Hematopoietic multipotent progenitor cell treated with erythropoietin and hydrocortisone succinate and interleukin-3 and kit ligand, for 4 days (in vitro differentiated cells): ENCODE results near the gene DLGAP1.

ENCODE experiments used
- DNase-seq: peaks from one replicate; pipeline ENCODE4 v3.0.0-alpha.2; 2015

DLGAP1 gene

DNA sequence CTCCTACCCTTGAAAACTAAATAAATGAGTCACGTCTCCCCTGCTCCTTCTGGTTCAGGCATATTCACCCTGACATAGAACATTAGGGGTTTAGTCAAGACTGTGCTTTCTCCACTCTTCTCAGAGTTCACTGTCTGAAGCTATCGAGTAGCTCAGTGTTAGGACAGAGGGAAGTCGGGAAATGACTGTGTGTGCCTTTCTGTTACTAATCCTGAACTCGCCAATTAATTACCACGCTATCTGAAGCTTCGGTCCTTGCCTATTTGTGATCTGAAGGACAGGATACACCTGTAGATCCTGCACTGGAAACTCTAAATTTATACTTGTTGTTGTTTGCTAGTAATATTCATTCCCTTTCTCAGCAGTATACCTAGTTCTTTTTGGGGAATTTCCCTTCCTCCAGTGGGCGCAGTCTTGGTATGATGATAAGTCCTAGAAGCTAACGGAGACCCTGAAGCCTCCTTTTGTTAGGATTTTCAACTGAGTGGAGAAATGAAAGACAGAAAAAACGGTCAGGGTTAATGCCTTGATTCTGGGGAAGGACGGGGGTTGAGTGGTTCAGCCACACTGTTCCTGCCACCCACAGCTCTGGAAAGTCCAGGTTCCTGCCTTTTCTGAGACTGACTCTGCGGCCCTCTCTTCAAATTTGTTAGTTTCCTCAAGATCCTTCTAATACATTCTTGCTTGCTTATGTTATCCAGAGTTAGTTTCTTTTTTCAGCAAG lies 218.0 kb downstream of the DLGAP1 start:
- no peak for DNase-seq

DNA sequence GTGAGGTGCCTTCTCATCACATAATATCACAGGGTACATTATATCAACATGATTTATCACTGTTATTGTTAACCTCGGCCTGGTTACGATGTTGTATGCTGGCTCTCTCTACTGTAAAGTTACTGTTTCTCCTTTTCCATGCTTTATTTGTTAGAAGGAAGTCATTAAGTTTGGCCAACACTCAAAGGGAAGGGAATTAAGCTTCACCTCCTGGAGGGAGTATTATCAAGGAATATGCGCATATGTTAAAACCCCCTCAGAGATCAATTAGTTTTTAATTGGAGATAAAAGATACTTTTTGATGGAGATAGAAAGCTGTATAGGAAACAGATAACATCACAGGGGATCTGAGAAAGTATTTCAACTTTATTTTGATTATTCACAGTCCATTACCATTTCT lies 221.6 kb downstream of the DLGAP1 start:
- no peak for DNase-seq

- no peak for DNase-seq
Measured at GRCh38 chr18:4232656-4233055, 222.5 kb downstream of the DLGAP1 start.

- no peak for DNase-seq
Measured at GRCh38 chr18:4231260-4231659, 223.8 kb downstream of the DLGAP1 start.

GRCh38 chr18:4230450-4231168 lies 224.5 kb downstream of the DLGAP1 start:
- DNase-seq: no peak

- no peak for DNase-seq
Measured at GRCh38 chr18:4224031-4224704, 230.9 kb downstream of the DLGAP1 start.

- DNase-seq: no peak
Measured at GRCh38 chr18:4211111-4211837, 243.8 kb downstream of the DLGAP1 start.

- DNase-seq: no peak
Measured at GRCh38 chr18:4208366-4208765, 246.7 kb downstream of the DLGAP1 start.

DNA sequence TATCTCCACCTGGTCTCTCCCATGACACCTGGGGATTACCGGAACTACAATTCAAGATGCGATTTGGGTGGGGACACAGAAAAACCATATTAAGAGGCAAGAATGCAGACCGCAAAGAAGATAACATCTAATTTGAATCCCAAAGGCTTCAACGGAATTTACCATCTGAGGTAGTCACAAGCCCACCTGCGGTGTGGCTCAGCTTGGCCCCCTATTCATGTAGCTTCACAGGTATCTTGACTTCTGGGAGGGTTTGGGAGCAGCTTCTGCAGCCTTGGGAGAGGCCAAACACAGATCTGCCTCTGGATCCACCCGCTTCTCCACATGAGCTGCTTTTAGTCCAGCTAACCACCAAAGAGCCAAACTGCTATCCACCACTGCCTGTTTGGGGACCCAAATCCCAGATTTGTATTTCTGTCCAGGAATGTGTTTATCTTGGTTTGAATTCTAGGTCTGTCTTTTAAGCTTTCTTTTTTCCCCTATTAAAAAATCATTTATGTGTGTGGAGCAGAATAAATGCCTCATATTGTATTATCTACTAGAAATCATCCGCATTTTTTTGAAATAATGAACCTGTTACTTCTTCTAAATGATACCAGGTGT lies 247.6 kb downstream of the DLGAP1 start:
- no peak for DNase-seq

DNA sequence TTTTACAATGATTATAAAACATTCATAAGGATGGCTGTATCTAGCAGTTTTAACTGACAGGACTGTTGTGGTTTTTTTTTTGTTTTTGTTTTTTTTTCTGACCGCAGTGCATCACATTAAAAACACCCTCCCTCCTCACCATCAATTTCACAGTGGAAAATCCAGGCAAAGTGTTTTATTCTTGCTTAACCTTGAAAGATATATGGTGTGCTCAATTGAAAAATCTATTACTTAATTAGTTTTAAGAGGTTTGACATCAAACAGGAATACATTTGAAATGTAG lies 250.7 kb downstream of the DLGAP1 start:
- DNase-seq: no peak

DNA sequence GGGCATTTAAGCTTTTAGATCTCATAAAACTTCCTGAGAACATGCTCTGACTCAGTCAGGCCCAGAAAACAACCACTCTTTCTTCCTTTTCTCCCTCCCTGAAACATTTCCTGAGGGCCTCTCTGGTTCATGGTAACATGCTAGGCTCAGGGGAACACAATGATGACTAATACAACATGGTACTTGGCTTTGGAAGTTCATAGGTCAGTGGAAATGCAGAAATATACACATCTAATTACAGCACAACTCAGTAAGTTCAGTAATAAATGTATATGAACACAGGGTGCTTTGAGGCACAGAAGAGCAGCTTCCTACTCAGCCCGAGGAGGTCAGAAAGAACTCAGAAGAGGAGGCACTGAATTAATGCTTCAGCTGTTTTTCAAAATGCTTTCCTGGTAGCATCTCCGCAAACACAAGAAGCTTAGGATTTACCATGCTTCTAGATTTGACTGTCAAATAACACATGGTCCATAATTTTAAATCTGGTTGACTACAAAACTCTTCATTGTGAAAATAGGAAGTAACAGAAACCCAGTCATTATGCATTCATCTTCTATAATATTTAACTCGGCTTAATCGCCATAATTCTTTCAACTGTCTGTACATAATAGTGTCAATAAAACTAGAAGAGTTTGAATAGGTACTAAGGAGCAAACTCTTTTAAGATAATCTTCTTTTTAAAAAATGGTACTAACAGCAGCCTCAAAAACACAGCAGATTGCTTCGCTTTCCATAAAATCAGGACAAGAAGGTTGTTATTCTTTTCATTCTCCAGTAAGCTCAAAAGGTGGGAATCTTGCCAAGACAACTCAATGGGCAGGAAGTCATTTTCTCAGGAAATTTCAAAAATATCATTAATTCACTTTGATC lies 251.3 kb downstream of the DLGAP1 start:
- DNase-seq: no peak

- no peak for DNase-seq
Measured at GRCh38 chr18:4200399-4200798, 254.7 kb downstream of the DLGAP1 start.

DNA sequence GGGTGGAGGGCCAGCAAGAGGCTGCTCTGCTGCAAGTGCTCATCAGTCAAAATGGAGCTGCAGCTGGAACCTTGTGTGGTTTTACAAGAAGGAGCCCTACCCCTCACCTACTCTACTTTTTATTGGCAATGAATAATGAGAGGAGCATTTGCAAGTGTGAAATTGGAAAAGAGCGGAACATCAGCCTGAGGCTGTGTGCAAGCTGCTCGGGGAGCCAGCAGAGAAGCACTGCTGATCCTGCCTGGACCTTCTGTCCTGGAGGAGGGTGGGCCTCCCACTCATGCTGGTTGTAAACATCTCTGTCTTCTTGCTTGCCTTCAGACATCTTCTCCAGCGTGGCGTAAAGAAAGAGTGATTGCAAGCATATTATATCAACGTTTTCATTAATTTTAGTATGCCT lies 256.2 kb downstream of the DLGAP1 start:
- no peak for DNase-seq

DNA sequence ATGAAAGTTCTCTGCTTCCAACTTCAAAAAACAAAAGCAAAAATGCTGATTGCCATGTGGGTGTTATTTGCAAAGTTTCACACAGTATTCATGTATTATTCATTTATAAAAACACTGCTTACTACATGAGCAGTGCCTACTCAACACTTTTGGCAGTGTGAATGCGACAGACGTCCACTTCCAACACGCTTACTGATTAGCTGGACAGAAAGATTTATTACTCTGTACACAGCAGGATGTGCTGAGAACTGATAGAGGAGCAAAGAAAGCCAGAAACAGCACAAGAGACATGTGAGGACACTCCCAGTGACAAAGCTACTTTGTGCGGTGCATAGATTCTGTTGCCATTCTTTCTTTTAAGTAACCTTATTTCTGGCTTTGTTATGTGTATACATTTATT lies 258.8 kb downstream of the DLGAP1 start:
- DNase-seq: peak; percentile 4

DNA sequence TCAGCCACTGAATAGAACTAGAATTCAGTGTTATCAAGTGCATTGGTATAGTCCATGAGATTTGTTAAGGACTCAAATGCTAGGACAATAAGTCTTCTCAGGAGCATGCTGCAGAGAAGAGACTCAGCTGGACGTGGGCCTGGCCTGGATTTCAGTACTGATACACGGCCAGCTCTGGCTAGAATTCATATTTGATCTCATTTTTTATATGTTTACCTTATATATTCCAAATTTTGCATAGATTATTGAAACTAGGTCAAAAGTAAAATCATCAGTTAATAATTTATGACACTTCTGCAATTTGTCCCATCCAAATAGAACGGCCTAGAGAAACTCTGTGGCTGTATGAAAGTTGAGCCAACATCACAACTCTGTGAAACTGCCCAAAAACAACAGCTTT lies 262.0 kb downstream of the DLGAP1 start:
- DNase-seq: no peak

GRCh38 chr18:4181882-4182568 lies 273.1 kb downstream of the DLGAP1 start:
- no peak for DNase-seq

DNA sequence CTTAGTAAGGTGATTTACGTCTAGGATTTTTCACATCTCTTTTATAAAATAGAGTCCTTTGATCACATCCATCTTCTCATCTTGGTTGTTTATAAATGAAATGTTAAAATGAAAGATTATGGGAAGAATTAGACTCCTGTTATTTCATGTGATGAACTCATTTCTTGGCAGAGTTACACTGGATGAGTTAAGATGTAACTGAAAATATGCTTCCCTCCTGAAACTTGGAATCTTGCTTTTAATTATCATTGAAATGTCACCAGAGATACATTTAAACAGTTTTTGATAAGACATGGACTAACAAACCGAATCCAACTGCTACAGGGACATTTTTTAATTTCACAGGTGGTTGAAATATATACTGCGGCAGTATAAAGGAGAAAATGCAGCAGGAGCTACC lies 274.0 kb downstream of the DLGAP1 start:
- DNase-seq: no peak

DNA sequence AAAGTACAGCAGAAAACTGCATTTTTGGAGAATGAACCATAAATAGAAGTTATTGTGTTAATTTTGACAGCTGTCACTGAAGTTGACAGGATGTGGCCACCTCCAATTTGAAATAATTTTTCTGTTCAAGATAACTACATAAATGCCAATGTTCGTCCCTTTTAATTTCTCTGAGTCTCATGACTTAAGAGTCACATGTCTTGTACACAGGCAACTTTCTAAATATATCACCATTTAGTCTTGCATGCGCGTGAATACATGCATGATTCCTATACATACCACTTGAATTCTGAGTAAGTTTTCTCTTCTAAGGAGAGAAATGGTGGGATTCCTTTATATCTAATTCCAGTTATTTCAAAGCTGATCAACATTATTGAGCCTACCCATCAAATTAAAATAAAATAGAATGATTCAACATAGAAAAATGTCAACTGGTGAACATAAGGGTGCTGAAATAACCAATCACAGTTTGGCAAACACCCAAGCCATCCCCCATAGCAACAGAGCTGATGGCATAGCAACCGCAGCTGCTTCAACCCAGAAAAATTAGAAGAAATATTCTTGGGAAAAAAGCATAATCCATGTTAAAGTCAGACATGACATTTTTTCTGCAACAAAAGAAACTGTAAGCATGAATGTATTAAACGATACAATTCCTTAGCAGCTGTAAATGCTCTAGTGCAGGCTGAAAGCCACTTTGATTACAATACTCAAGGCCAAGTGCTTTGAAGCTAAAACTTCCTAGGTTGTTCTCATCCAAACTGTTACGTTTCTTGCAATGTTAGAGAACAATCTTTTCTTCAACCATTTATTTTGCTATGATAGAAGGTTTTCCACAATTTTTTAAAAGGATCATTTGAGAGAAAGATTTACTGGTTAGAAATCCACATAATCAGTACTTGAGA lies 282.7 kb downstream of the DLGAP1 start:
- DNase-seq: no peak

GRCh38 chr18:4157352-4157751 lies 297.8 kb downstream of the DLGAP1 start:
- DNase-seq: no peak

DNA sequence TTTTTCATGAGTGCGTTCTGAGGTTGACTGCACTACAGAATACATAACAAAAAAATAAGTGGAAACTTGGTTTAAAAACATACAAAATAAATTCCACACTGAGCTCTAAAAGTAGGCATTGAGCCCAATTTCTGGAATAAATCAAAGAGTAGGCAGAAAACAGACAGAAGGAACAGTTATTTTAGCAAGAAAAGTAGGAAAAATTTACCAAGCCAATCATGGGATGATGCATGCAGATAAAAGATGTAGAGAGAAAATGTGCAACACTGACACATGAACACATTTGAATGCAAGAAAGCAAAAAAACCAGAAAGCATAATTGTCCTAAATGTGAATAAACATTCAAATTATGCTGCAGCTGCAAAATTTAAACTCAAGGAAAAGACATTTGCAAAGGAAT lies 308.3 kb downstream of the DLGAP1 start:
- DNase-seq: no peak

DNA sequence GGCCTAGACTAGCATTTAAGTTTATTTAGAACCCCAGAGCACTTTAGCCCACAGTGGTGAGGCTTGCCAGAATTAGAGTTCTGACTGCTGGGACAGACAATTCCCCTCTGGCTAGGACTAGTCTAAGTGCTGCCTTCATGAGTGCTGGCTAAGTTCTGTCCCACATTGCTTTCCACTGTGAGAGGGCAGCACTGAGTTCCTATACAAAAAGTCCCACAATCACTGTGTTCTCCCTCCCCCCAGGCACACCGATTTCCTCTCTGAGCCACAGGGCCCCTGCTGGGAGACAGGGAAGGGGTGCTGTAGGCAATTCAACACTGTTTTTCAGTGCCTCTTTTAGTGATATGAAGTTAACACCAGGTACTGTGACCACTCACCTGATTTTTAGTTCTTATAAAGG lies 310.9 kb downstream of the DLGAP1 start:
- DNase-seq: no peak
